HL-60 (cell line): ENCODE data around the gene WNK1.

Experiments
- DNase-seq, 2 experiments: peaks; one replicate each; pipeline ENCODE4 v3.0.0-alpha.2; 2010 to 2020; ENCODE audit warnings: low read depth in 1 of 2, low spot score in 1 of 2
- H3K27ac ChIP-seq: fragments of 250-450 bp; sonication (Bioruptor Pico); replicated peaks from 2 replicates; pipeline ENCODE4 v1.5.1; 2020; ENCODE audit warnings: mild to moderate bottlenecking, moderate library complexity
- H3K27me3 ChIP-seq: fragments of 250-450 bp; sonication (Bioruptor Pico); 2 replicates; pipeline ENCODE4 v1.5.1; 2021; ENCODE audit warnings: mild to moderate bottlenecking, moderate library complexity; ENCODE audit not compliant: insufficient read depth, poor library complexity, severe bottlenecking
- H3K4me3 ChIP-seq: replicated peaks from 2 replicates; pipeline ENCODE4 v1.5.1; 2011; ENCODE audit warnings: mild to moderate bottlenecking, control low read depth, low read length; ENCODE audit not compliant: insufficient read depth
- CTCF ChIP-seq: IDR thresholded peaks from one replicate; pipeline ENCODE4 v1.5.1; 2011; ENCODE audit warnings: low read length, control low read depth, inconsistent platforms; ENCODE audit not compliant: insufficient read depth
- GABPA ChIP-seq: IDR thresholded peaks from 2 replicates; pipeline ENCODE4 v1.6.1; 2012; ENCODE audit warnings: low read depth
- POLR2AphosphoS5 ChIP-seq: IDR thresholded peaks from 2 replicates; pipeline ENCODE4 v1.6.1; 2012; ENCODE audit warnings: low read depth
- REST ChIP-seq: IDR thresholded peaks from 2 replicates; pipeline ENCODE4 v1.6.1; 2012; ENCODE audit warnings: low read depth; ENCODE audit not compliant: insufficient replicate concordance
- SPI1 ChIP-seq: IDR thresholded peaks from 2 replicates; pipeline ENCODE4 v1.6.1; 2012; ENCODE audit warnings: low read depth, mild to moderate bottlenecking, borderline replicate concordance

The WNK1 gene

GRCh38 chr12:843609-844008, 91.2 kb downstream of the WNK1 start:
- TF ChIP-seq REST (no peak), CTCF (no peak), GABPA (no peak), SPI1 (no peak), POLR2AphosphoS5 (no peak)
- no peak overlapping the region for H3K27ac ChIP-seq
- no peaks in the 10 kb centered on the region for H3K27me3 ChIP-seq
- no peak overlapping the region for H3K4me3 ChIP-seq
- no peak for DNase-seq

- TF ChIP-seq GABPA (no peak), SPI1 (no peak), CTCF (no peak), REST (no peak), POLR2AphosphoS5 (no peak)
- no peaks in the 10 kb centered on the region for H3K27me3 ChIP-seq
- no peak for DNase-seq
- H3K27ac ChIP-seq = no peak overlapping the region
- no peak overlapping the region for H3K4me3 ChIP-seq
Measured at GRCh38 chr12:846421-846820, 94.0 kb downstream of the WNK1 start.

- TF ChIP-seq GABPA = no peak
- TF ChIP-seq SPI1 = no peak
- TF ChIP-seq CTCF = no peak
- TF ChIP-seq POLR2AphosphoS5 = no peak
- no peak for TF ChIP-seq REST
- Histone ChIP-seq H3K27me3 (no peaks in the 10 kb centered on the region), H3K27ac (no peak overlapping the region), H3K4me3 (no peak overlapping the region)
- no peak for DNase-seq
Measured at GRCh38 chr12:848173-848865, 95.9 kb downstream of the WNK1 start.
